GM23248 (cell line): ENCODE results near the gene UST.

Source experiments
- EZH2 ChIP-seq: fragments of 200-600 bp; sonication (generic); IDR thresholded peaks from 2 replicates; pipeline ENCODE4 v1.6.1; 2018; ENCODE audit warnings: antibody characterized with exemption, mild to moderate bottlenecking; ENCODE audit not compliant: insufficient read depth, poor library complexity, severe bottlenecking
- EZH2phosphoT487 ChIP-seq: fragments of 200-600 bp; sonication (generic); IDR thresholded peaks from 2 replicates; pipeline ENCODE4 v1.6.1; 2018; ENCODE audit warnings: antibody characterized with exemption, moderate library complexity, mild to moderate bottlenecking, low read depth; ENCODE audit not compliant: insufficient read depth

GRCh38 chr6:148984531-148985056, 237.8 kb downstream of the UST start:
- TF ChIP-seq EZH2phosphoT487 (no peak), EZH2 (no peak)
